ENCODE data around the gene TNFAIP8L1.

Gene TNFAIP8L1

GRCh38 chr19:4636761-4637160, 2.6 kb upstream of the TNFAIP8L1 start (continued):
- TF ChIP-seq ZNF148 (tag by site-specific recombination; IDR thresholded peaks at IDR 0.05; ENCODE audit: borderline replicate concordance) (no peak), ZFP3 (tag by site-specific recombination; IDR thresholded peaks at IDR 0.05; ENCODE audit: low read depth) (no peak), GLIS2 (tag by site-specific recombination; IDR thresholded peaks at IDR 0.05) (no peak), ZNF785 (tag by site-specific recombination; IDR thresholded peaks at IDR 0.05) (no peak), OVOL3 (tag by site-specific recombination; IDR thresholded peaks at IDR 0.05) (no peak), ZNF140 (tag by site-specific recombination; IDR thresholded peaks at IDR 0.05) (no peak)

DNA sequence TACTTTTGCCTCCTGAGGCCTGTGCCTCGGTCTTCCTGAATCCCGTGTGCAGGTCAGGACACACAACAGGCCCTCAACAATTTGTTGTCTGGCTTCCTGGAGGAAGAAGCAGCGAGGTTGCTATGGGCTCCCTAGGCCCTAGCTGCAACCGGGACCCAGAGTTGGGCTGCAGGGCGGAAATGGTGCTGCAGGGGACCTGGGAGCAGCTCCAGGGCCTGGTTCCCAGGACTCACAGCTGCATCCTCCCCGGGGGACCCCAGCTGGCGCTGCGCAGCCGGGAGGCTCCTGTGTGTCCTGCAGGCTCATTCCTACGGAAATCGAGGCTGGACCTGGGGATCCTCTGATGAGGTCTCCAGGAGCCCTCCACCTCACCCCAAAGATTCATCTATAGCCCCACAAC, 999 bp upstream of the TNFAIP8L1 start:
- Histone ChIP-seq H3K4me1 (ENCODE audit: control insufficient read depth, insufficient read depth, low read length) (no peaks in the 10 kb centered on the region; the same call in 1 of the 2 replicates), H3K27ac (ENCODE audit: extremely low read depth, low read depth, low read length) (no peak overlapping the region), H3K4me3 (ENCODE audit: low read depth, low read length) (no peak overlapping the region), H3K36me3 (ENCODE audit: control insufficient read depth in 2 of 2, insufficient read depth in 1 of 2, low read length in 2 of 2) (no peaks in the 10 kb centered on the region), H3K9me3 (ENCODE audit: control insufficient read depth, insufficient read depth, low read depth, low read length) (no peaks in the 10 kb centered on the region)
- POLR2A ChIA-PET, result interaction anchor here (0.7 kb wide), 1 partner anchor 1780 kb away, joined by 3 read pairs; no protein-coding TSS in a partner anchor
- CTCF ChIA-PET, result interaction anchor here (1.1 to 3.3 kb wide), 4 partner anchors 62 to 115 kb away, joined by 3 to 48 read pairs (median 23); no protein-coding TSS in a partner anchor
- TF ChIP-seq ZNF266 (tag by site-specific recombination; IDR thresholded peaks at IDR 0.05; ENCODE audit: low read depth) (no peak), ZNF544 (tag by site-specific recombination; IDR thresholded peaks at IDR 0.05) (no peak), ZNF777 (tag by site-specific recombination; IDR thresholded peaks at IDR 0.05; ENCODE audit: borderline replicate concordance) (no peak), ZNF555 (tag by site-specific recombination; conservative IDR thresholded peaks at IDR 0.05) (no peak), ZNF747 (tag by site-specific recombination; IDR thresholded peaks at IDR 0.05) (no peak), ZNF521 (tag by site-specific recombination; IDR thresholded peaks at IDR 0.05) (no peak), ZBTB44 (tag by site-specific recombination; IDR thresholded peaks at IDR 0.05) (no peak), ZNF837 (tag by site-specific recombination; IDR thresholded peaks at IDR 0.05) (no peak), ZBTB8A (tag by site-specific recombination; IDR thresholded peaks at IDR 0.05) (no peak)
- TF ChIP-seq, protein P1, sequence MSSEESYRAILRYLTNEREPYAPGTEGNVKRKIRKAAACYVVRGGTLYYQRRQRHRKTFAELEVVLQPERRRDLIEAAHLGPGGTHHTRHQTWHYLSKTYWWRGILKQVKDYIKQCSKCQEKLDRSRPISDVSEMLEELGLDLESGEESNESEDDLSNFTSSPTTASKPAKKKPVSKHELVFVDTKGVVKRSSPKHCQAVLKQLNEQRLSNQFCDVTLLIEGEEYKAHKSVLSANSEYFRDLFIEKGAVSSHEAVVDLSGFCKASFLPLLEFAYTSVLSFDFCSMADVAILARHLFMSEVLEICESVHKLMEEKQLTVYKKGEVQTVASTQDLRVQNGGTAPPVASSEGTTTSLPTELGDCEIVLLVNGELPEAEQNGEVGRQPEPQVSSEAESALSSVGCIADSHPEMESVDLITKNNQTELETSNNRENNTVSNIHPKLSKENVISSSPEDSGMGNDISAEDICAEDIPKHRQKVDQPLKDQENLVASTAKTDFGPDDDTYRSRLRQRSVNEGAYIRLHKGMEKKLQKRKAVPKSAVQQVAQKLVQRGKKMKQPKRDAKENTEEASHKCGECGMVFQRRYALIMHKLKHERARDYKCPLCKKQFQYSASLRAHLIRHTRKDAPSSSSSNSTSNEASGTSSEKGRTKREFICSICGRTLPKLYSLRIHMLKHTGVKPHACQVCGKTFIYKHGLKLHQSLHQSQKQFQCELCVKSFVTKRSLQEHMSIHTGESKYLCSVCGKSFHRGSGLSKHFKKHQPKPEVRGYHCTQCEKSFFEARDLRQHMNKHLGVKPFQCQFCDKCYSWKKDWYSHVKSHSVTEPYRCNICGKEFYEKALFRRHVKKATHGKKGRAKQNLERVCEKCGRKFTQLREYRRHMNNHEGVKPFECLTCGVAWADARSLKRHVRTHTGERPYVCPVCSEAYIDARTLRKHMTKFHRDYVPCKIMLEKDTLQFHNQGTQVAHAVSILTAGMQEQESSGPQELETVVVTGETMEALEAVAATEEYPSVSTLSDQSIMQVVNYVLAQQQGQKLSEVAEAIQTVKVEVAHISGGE (tag by site-specific recombination; conservative IDR thresholded peaks at IDR 0.05; ENCODE audit: low read depth), result no peak
- TF ChIP-seq, protein P2, sequence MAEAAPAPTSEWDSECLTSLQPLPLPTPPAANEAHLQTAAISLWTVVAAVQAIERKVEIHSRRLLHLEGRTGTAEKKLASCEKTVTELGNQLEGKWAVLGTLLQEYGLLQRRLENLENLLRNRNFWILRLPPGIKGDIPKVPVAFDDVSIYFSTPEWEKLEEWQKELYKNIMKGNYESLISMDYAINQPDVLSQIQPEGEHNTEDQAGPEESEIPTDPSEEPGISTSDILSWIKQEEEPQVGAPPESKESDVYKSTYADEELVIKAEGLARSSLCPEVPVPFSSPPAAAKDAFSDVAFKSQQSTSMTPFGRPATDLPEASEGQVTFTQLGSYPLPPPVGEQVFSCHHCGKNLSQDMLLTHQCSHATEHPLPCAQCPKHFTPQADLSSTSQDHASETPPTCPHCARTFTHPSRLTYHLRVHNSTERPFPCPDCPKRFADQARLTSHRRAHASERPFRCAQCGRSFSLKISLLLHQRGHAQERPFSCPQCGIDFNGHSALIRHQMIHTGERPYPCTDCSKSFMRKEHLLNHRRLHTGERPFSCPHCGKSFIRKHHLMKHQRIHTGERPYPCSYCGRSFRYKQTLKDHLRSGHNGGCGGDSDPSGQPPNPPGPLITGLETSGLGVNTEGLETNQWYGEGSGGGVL (tag by site-specific recombination; IDR thresholded peaks at IDR 0.05), result no peak

All from HEK293 (cell line).